K562 (cell line): Measurements from ENCODE around the gene TCF12. TPM values are rescaled to one million over a fixed set of nuclear protein-coding genes. Genes with fewer than 3 reads are reported as not detected.
A peak's percentile ranks its signal among the peaks of the same experiment; 100 is the strongest.

Experiments used
- ATAC-seq: fragments of 200-7000 bp; cut with Tn5 transposase; 3 replicates; pipeline ENCODE4 v1.9.1; 2020; ENCODE audit warnings: moderate library complexity
- BruUV-seq: library from RNA; stranded (reverse); fragments of 400-500 nt; replicated peaks from 2 replicates; lab custom pipeline; 2021; lab: Mats Ljungman, UMichigan
- CTCF ChIA-PET: fragments of 300-600 bp; formaldehyde crosslinking; extraction: SDS; loops from one replicate; lab custom pipeline; 2021; ENCODE audit warnings: low intra/inter-chr PET ratio; lab: Yijun Ruan, JAX
- POLR2A ChIA-PET: fragments of 300-600, 350-650 bp; sonication (Branson Sonifier 250); formaldehyde crosslinking; extraction: SDS; loops from one replicate; lab custom pipeline; 2021; ENCODE audit warnings: antibody characterized with exemption, inconsistent platforms; lab: Yijun Ruan, JAX
- DNase-seq, 4 experiments: peaks; one replicate each; pipeline versions ENCODE4 v3.0.0 to v3.0.0-alpha.2; 2011 to 2018; ENCODE audit warnings: low spot score in 3 of 4, mixed read lengths in 3 of 4; ENCODE audit errors: extremely low read depth in 1 of 4
- FAIRE-seq: peaks from 2 replicates; lab custom pipeline; 2011; peaks lifted over from hg19 to GRCh38; lab: Jason Lieb, UNC
- H2AFZ ChIP-seq: 2 replicates; pipeline ENCODE4 v1.6.0; 2011; ENCODE audit warnings: low read depth, low read length, control low read depth, inconsistent platforms
- H3K27ac ChIP-seq: fragments of 200-600 bp; 3 replicates; pipeline ENCODE4 v1.8.0; 2011; ENCODE audit warnings: low read depth, mild to moderate bottlenecking, control low read depth, inconsistent platforms, low read length, moderate library complexity, mixed read lengths; ENCODE audit errors: extremely low read depth
- H3K27me3 ChIP-seq, 2 experiments: fragments of 300-600 bp in 1 of 2; 2 replicates in 1 of 2; 3 replicates in 1 of 2; pipeline versions ENCODE4 v1.6.0 to v1.8.0; 2011; ENCODE audit warnings: inconsistent platforms in 2 of 2, low read length in 2 of 2, mild to moderate bottlenecking in 1 of 2, mixed read lengths in 1 of 2, moderate library complexity in 1 of 2; ENCODE audit not compliant: control insufficient read depth in 2 of 2, insufficient read depth in 2 of 2
- H3K36me3 ChIP-seq: fragments of 300-600 bp; 3 replicates; pipeline ENCODE4 v1.8.0; 2011; ENCODE audit warnings: mild to moderate bottlenecking, low read length, inconsistent platforms; ENCODE audit not compliant: control insufficient read depth, insufficient read depth
- H3K4me1 ChIP-seq, 2 experiments: fragments of 200-600 bp in 1 of 2; replicated peaks in 1 of 2; 2 replicates in 1 of 2; 3 replicates in 1 of 2; pipeline versions ENCODE4 v1.5.1 to v1.8.0; 2011; ENCODE audit warnings: inconsistent platforms in 2 of 2, low read length in 2 of 2, mild to moderate bottlenecking in 1 of 2, mixed read lengths in 1 of 2, moderate library complexity in 1 of 2; ENCODE audit not compliant: control insufficient read depth in 2 of 2, insufficient read depth in 2 of 2
- H3K4me2 ChIP-seq: 2 replicates; pipeline ENCODE4 v1.6.1; 2011; ENCODE audit warnings: low read length, control low read depth, inconsistent platforms, mixed read lengths; ENCODE audit not compliant: insufficient read depth
- H3K4me3 ChIP-seq: fragments of 200-600 bp; sonication (generic), shearing (Covaris generic); 2 replicates; pipeline ENCODE4 v1.5.1; 2016; ENCODE audit warnings: control low read depth, inconsistent platforms
- H3K79me2 ChIP-seq: fragments of 200-600 bp; 3 replicates; pipeline ENCODE4 v1.8.0; 2011; ENCODE audit warnings: low read length, inconsistent platforms; ENCODE audit not compliant: control insufficient read depth, insufficient read depth
- H3K9ac ChIP-seq, 2 experiments: 2 replicates each; pipeline versions ENCODE4 v1.6.0 to v1.6.1; 2011; ENCODE audit warnings: low read depth in 2 of 2, low read length in 2 of 2, control low read depth in 1 of 2, inconsistent platforms in 1 of 2, mild to moderate bottlenecking in 1 of 2, mixed read lengths in 1 of 2; ENCODE audit not compliant: insufficient read depth in 1 of 2
- H3K9me1 ChIP-seq: one replicate; pipeline ENCODE4 v1.6.0; 2011; ENCODE audit warnings: inconsistent platforms, mild to moderate bottlenecking, low read length, moderate library complexity; ENCODE audit not compliant: control insufficient read depth, insufficient read depth
- H3K9me3 ChIP-seq: replicated peaks from 2 replicates; pipeline ENCODE4 v1.5.1; 2011; ENCODE audit warnings: low read depth, low read length, inconsistent platforms; ENCODE audit not compliant: control insufficient read depth, insufficient read depth
- H4K20me1 ChIP-seq: replicated peaks from 2 replicates; pipeline ENCODE4 v1.6.1; 2011; ENCODE audit warnings: low read length, inconsistent platforms, mixed read lengths; ENCODE audit not compliant: control insufficient read depth, insufficient read depth
- COPS2 ChIP-seq: fragments of 450-650 bp; conservative IDR thresholded peaks from 2 replicates; pipeline ENCODE4 v1.6.1; 2016; ENCODE audit warnings: mild to moderate bottlenecking, moderate library complexity
- FOSL1 ChIP-seq: fragments of 200-800 bp; sonication (Bioruptor generic); conservative IDR thresholded peaks from 2 replicates; pipeline ENCODE4 v1.6.1; 2016; ENCODE audit warnings: missing genetic modification characterization, missing compliant biosample characterization
- GTF2A2 ChIP-seq: IDR thresholded peaks from 2 replicates; pipeline ENCODE4 v1.6.1; 2016; ENCODE audit warnings: mild to moderate bottlenecking, missing genetic modification characterization, missing compliant biosample characterization
- RB1 ChIP-seq: fragments of 450-650 bp; IDR thresholded peaks from 2 replicates; pipeline ENCODE4 v1.6.1; 2017; ENCODE audit warnings: low read depth, mild to moderate bottlenecking
- SUPT5H ChIP-seq: fragments of 450-650 bp; IDR thresholded peaks from 2 replicates; pipeline ENCODE4 v1.6.1; 2016
- TEAD1 ChIP-seq, 2 experiments: fragments of 450-650 bp in 1 of 2; sonication (generic) in 1 of 2; formaldehyde crosslinking; IDR thresholded peaks; 2 replicates each; pipeline versions ENCODE4 v1.4.0 to v1.8.0; 2020 to 2022; ENCODE audit warnings: mild to moderate bottlenecking in 2 of 2, missing genetic modification reagents in 1 of 2
- U2AF2 ChIP-seq: fragments of 200-400 bp; formaldehyde crosslinking; optimal IDR thresholded peaks from 2 replicates; pipeline ENCODE3; 2017; ENCODE audit warnings: low read depth, mild to moderate bottlenecking, low read length
- ZNF124 ChIP-seq: sonication (generic); formaldehyde crosslinking; IDR thresholded peaks from 2 replicates; pipeline ENCODE4 v1.8.1; 2022; ENCODE audit warnings: missing genetic modification reagents
- ZNF445 ChIP-seq: fragments of 250-450 bp; sonication (Bioruptor Pico); IDR thresholded peaks from 2 replicates; pipeline ENCODE4 v1.4.0; 2020; ENCODE audit warnings: low read depth, mild to moderate bottlenecking, moderate library complexity
- ZNF75A ChIP-seq: fragments of 450-650 bp; formaldehyde crosslinking; IDR thresholded peaks from 2 replicates; pipeline ENCODE4 v1.4.0; 2020; ENCODE audit warnings: mild to moderate bottlenecking
- WGBS: fragments of 100-300 bp; shearing (Covaris generic); methylation state at CpG from one replicate; pipeline ENCODE4 v1.1.6; 2016; ENCODE audit warnings: low coverage, mixed read lengths; ENCODE audit not compliant: insufficient coverage; ENCODE audit errors: missing lambda C conversion rate; 5-methylcytosine and 5-hydroxymethylcytosine counted together
- in situ Hi-C: fragments of 300-500 bp; cut with MboI; formaldehyde crosslinking; loops from 4 replicates; pipeline ENCODE4 v1.15.0; 2018; ENCODE audit warnings: inconsistent platforms, mixed read lengths
- intact Hi-C: fragments of 100-400 bp; cut with micrococcal nuclease; formaldehyde crosslinking; loops from 2 replicates; pipeline ENCODE4 v1.14.2; 2022
- polyA plus RNA-seq, 8 experiments: library from polyadenylated mRNA; depleted of rRNA in 4 of 8; stranded (reverse) in 5 of 8; unstranded in 3 of 8; fragments of >200 nt; fragmentation: Nextera tagmentation in 2 of 8; fragmentation: Illumina TruSeq in 1 of 8; extraction: Ambion mirVana in 2 of 8; extraction: Trizol in 1 of 8; gene quantifications; 2 replicates each; pipeline versions ENCODE4 v1.2.1 to v1.2.3, GENCODE V29; 2011 to 2014; ENCODE audit warnings: inconsistent platforms in 1 of 8, missing spikeins in 1 of 8
- total RNA-seq, 7 experiments: library from RNA; depleted of rRNA in 6 of 7; stranded (reverse); fragments of >200 nt in 6 of 7; fragmentation: Illumina TruSeq in 2 of 7; extraction: Trizol in 2 of 7; gene quantifications; 2 replicates each; pipeline versions ENCODE4 v1.2.1 to v1.2.3, GENCODE V29; 2011 to 2021; ENCODE audit warnings: low replicate concordance in 1 of 7
- TF ChIP-seq, protein P1 (sequence below): fragments of 450-650 bp; formaldehyde crosslinking; IDR thresholded peaks from 2 replicates; pipeline ENCODE4 v1.4.0; 2020; ENCODE audit warnings: mild to moderate bottlenecking, moderate library complexity
- TF ChIP-seq, protein P2 (sequence below): fragments of 450-650 bp; IDR thresholded peaks from 2 replicates; pipeline ENCODE4 v1.6.1; 2018; ENCODE audit not compliant: partially characterized antibody
- TF ChIP-seq, protein P3 (sequence below): sonication (generic); formaldehyde crosslinking; IDR thresholded peaks from 2 replicates; pipeline ENCODE4 v1.8.0; 2022; ENCODE audit warnings: mild to moderate bottlenecking, missing genetic modification reagents

TCF12 gene
- total and polyA plus RNA-seq, 9 of the 15 experiments (the other 6 are each of a cell fraction or from before 2014, with no cell fraction given): 10.5 to 132 (median 52.9) TPM

DNA sequence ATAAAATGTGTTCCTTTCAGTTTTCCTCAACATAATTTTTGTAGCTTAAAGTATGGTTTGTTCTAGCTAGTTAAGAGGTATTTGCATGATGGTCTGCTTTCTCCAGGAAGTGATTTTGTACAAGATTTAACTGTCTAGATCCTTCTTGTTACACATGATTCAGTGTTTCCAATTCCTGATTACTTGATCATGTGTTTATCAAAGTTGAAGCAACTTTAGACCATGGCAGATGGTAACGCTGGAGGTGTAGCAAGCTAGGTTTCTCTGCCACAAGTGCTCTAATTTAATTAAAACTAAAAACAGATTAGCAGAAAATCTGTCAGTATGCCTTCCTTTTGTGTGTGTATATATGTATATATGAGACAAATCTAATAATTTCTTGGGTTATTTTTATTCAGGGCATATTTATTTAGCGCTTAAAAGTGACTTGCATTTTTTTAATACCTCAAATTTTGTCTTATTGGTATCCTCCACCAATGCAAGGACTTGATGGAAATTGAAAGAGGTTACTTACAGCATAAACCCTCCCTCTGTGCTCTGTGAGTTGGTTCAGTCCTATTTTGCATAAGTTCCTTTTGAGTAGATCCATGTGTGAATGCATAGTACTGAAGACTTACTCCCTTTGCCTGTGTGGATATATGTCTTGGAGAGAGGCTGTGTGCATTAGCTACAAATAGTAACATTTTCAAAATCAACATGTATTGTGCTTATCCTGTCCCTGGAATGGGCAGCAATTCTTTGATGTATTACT is 300.6 kb downstream of the TCF12 start:
- Histone ChIP-seq H3K4me3 (no peak overlapping the region), H3K79me2 (peaks cover 30% of the 10 kb centered on the region), H3K9me1 (no peaks in the 10 kb centered on the region), H3K9me3 (no peaks in the 10 kb centered on the region), H3K36me3 (no peaks in the 10 kb centered on the region), H4K20me1 (no peaks in the 10 kb centered on the region; the same call in 1 of the 2 replicates), H2AFZ (no peak overlapping the region), H3K9ac (no peak overlapping the region), H3K4me1 (peaks cover 3 to 20% of the 10 kb centered on the region in 2 experiments; a peak in 2 of 5 replicates), H3K27me3 (no peaks in the 10 kb centered on the region), H3K4me2 (no peak overlapping the region), H3K27ac (no peak overlapping the region; the same call in 2 of the 3 replicates)
- CTCF ChIA-PET: no interaction called here
- 63% methylated on average over 2 of the region's 2 CpGs for WGBS
- POLR2A ChIA-PET: interaction anchor here (1.2 kb wide), 2 partner anchors 13 to 42 kb away, joined by 3 read pairs; no protein-coding TSS in a partner anchor
- in situ Hi-C loops: no loop called here
- no TSS peak for BruUV-seq
- DNase-seq (peak in 1 of 4 experiments; percentile 30), FAIRE-seq (no peak), ATAC-seq (peak; percentile 74)
- intact Hi-C loops: loop anchor here (10.0 kb wide), 2 partner anchors 204 to 724 kb away; no protein-coding TSS in a partner anchor
- TF ChIP-seq SUPT5H (no peak), COPS2 (no peak), ZNF124 (CRISPR knock-in tag) (no peak), RB1 (no peak), U2AF2 (no peak), TEAD1 (CRISPR knock-in tag; IDR thresholded peaks at IDR 0.05) (no peak), ZNF445 (CRISPR knock-in tag) (no peak), ZNF75A (CRISPR knock-in tag) (no peak), FOSL1 (tag) (no peak), GTF2A2 (tag) (no peak)
- TF ChIP-seq, protein P1, sequence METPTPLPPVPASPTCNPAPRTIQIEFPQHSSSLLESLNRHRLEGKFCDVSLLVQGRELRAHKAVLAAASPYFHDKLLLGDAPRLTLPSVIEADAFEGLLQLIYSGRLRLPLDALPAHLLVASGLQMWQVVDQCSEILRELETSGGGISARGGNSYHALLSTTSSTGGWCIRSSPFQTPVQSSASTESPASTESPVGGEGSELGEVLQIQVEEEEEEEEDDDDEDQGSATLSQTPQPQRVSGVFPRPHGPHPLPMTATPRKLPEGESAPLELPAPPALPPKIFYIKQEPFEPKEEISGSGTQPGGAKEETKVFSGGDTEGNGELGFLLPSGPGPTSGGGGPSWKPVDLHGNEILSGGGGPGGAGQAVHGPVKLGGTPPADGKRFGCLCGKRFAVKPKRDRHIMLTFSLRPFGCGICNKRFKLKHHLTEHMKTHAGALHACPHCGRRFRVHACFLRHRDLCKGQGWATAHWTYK (CRISPR knock-in tag): no peak
- TF ChIP-seq, protein P2, sequence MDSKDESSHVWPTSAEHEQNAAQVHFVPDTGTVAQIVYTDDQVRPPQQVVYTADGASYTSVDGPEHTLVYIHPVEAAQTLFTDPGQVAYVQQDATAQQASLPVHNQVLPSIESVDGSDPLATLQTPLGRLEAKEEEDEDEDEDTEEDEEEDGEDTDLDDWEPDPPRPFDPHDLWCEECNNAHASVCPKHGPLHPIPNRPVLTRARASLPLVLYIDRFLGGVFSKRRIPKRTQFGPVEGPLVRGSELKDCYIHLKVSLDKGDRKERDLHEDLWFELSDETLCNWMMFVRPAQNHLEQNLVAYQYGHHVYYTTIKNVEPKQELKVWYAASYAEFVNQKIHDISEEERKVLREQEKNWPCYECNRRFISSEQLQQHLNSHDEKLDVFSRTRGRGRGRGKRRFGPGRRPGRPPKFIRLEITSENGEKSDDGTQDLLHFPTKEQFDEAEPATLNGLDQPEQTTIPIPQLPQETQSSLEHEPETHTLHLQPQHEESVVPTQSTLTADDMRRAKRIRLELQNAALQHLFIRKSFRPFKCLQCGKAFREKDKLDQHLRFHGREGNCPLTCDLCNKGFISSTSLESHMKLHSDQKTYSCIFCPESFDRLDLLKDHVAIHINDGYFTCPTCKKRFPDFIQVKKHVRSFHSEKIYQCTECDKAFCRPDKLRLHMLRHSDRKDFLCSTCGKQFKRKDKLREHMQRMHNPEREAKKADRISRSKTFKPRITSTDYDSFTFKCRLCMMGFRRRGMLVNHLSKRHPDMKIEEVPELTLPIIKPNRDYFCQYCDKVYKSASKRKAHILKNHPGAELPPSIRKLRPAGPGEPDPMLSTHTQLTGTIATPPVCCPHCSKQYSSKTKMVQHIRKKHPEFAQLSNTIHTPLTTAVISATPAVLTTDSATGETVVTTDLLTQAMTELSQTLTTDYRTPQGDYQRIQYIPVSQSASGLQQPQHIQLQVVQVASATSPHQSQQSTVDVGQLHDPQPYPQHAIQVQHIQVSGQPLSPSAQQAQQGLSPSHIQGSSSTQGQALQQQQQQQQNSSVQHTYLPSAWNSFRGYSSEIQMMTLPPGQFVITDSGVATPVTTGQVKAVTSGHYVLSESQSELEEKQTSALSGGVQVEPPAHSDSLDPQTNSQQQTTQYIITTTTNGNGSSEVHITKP: peak; percentile 98
- TF ChIP-seq, protein P3, sequence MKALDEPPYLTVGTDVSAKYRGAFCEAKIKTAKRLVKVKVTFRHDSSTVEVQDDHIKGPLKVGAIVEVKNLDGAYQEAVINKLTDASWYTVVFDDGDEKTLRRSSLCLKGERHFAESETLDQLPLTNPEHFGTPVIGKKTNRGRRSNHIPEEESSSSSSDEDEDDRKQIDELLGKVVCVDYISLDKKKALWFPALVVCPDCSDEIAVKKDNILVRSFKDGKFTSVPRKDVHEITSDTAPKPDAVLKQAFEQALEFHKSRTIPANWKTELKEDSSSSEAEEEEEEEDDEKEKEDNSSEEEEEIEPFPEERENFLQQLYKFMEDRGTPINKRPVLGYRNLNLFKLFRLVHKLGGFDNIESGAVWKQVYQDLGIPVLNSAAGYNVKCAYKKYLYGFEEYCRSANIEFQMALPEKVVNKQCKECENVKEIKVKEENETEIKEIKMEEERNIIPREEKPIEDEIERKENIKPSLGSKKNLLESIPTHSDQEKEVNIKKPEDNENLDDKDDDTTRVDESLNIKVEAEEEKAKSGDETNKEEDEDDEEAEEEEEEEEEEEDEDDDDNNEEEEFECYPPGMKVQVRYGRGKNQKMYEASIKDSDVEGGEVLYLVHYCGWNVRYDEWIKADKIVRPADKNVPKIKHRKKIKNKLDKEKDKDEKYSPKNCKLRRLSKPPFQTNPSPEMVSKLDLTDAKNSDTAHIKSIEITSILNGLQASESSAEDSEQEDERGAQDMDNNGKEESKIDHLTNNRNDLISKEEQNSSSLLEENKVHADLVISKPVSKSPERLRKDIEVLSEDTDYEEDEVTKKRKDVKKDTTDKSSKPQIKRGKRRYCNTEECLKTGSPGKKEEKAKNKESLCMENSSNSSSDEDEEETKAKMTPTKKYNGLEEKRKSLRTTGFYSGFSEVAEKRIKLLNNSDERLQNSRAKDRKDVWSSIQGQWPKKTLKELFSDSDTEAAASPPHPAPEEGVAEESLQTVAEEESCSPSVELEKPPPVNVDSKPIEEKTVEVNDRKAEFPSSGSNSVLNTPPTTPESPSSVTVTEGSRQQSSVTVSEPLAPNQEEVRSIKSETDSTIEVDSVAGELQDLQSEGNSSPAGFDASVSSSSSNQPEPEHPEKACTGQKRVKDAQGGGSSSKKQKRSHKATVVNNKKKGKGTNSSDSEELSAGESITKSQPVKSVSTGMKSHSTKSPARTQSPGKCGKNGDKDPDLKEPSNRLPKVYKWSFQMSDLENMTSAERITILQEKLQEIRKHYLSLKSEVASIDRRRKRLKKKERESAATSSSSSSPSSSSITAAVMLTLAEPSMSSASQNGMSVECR (CRISPR knock-in tag): no peak
